Karpas-422 (cell line): ENCODE results near the gene PRELID3B. TPM values are rescaled to one million over a fixed set of nuclear protein-coding genes. Genes with fewer than 3 reads are reported as not detected.

Experiments used
- DNase-seq: peaks from one replicate; pipeline ENCODE4 v3.0.0-alpha.2; 2015
- H2AFZ ChIP-seq: fragments of 200-600 bp; sonication (generic); 2 replicates; pipeline ENCODE4 v1.6.1; 2014; ENCODE audit warnings: antibody characterized with exemption, low read length, mixed read lengths
- H3K27ac ChIP-seq: fragments of 200-600 bp; sonication (generic); 2 replicates; pipeline ENCODE4 v1.5.1; 2014; ENCODE audit warnings: mild to moderate bottlenecking, low read length, moderate library complexity
- H3K27me3 ChIP-seq: fragments of 200-600 bp; sonication (generic); 2 replicates; pipeline ENCODE4 v1.6.1; 2014; ENCODE audit warnings: low read length, mixed read lengths
- H3K36me3 ChIP-seq: fragments of 200-600 bp; sonication (generic); 2 replicates; pipeline ENCODE4 v1.6.1; 2014; ENCODE audit warnings: low read length, mixed read lengths; ENCODE audit not compliant: insufficient read depth
- H3K4me1 ChIP-seq: fragments of 200-600 bp; sonication (generic); 2 replicates; pipeline ENCODE4 v1.6.1; 2014; ENCODE audit warnings: mild to moderate bottlenecking, low read length, mixed read lengths
- H3K4me2 ChIP-seq: fragments of 200-600 bp; sonication (generic); 2 replicates; pipeline ENCODE4 v1.6.1; 2014; ENCODE audit warnings: low read length, low read depth, mild to moderate bottlenecking; ENCODE audit not compliant: poor library complexity, severe bottlenecking
- H3K4me3 ChIP-seq: fragments of 200-600 bp; sonication (generic); 2 replicates; pipeline ENCODE4 v1.5.1; 2014; ENCODE audit warnings: mild to moderate bottlenecking, antibody characterized with exemption, low read length, mixed read lengths
- H3K79me2 ChIP-seq: fragments of 200-600 bp; sonication (generic); 2 replicates; pipeline ENCODE4 v1.6.1; 2014; ENCODE audit warnings: mild to moderate bottlenecking, low read length, mixed read lengths
- H3K9ac ChIP-seq: fragments of 200-600 bp; sonication (generic); 2 replicates; pipeline ENCODE4 v1.6.0; 2014; ENCODE audit warnings: low read length
- H3K9me2 ChIP-seq: fragments of 200-600 bp; sonication (generic), shearing (Covaris generic); replicated peaks from 2 replicates; pipeline ENCODE4 v1.6.0; 2014; ENCODE audit warnings: mild to moderate bottlenecking, low read length, moderate library complexity; ENCODE audit not compliant: insufficient read depth
- H3K9me3 ChIP-seq: fragments of 300-700, 200-600 bp; sonication (generic); 2 replicates; pipeline ENCODE4 v1.6.1; 2014; ENCODE audit warnings: low read length, mixed read lengths
- H4K20me1 ChIP-seq: fragments of 200-600 bp; sonication (generic); 2 replicates; pipeline ENCODE4 v1.6.1; 2014; ENCODE audit warnings: mild to moderate bottlenecking, antibody characterized with exemption, low read length, low read depth; ENCODE audit not compliant: insufficient read depth
- total RNA-seq: library from RNA; depleted of rRNA; stranded (reverse); fragments of >200 nt; shearing (Covaris generic); gene quantifications from 2 replicates; pipeline ENCODE4 v1.2.3, GENCODE V29; 2014; ENCODE audit warnings: low replicate concordance; rRNA removed

Gene PRELID3B
- total RNA-seq, 1 experiment from 2014 or later = 271 TPM

DNA sequence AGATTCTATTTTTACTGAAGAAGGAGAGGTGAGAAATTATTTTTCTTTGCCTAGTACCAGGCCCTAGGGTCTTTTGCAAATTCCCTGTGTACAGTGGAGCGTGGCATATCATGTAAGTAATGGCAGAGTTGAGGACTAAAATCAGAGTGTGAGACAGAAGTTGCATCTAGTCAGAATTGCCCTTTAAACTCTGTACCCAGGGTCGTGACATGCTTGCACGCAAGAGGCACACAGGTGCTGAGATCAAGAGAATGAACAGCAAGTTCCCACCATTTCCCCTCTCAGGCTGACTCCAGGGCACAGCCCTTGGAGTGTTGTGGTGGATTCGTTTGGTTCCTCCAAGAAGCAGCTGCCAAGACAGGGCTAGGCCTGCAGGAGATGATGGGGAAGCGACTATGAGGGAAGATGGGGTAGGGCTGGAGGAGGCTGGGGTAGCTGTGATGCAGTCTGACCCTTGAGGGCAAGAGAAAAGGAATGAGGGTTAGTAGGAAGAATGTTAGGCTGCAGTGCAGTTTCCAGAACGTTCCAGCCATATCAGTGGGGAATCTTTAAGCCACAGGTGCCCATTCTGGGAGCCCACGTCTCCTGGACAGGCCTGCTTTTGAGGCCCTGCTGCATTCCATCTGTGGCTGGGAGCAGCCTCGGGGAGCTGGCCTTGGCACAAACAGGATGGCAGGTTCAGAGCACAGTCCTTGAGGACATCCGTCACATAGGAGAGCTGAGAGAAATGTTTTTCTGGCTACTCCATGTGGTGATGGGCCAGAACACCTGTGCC, 54.6 kb downstream of the PRELID3B start:
- no peak overlapping the region for H3K27ac ChIP-seq
- peaks cover 32% of the 10 kb centered on the region; the same call in 1 of the 2 replicates for H3K36me3 ChIP-seq
- no peak for DNase-seq

DNA sequence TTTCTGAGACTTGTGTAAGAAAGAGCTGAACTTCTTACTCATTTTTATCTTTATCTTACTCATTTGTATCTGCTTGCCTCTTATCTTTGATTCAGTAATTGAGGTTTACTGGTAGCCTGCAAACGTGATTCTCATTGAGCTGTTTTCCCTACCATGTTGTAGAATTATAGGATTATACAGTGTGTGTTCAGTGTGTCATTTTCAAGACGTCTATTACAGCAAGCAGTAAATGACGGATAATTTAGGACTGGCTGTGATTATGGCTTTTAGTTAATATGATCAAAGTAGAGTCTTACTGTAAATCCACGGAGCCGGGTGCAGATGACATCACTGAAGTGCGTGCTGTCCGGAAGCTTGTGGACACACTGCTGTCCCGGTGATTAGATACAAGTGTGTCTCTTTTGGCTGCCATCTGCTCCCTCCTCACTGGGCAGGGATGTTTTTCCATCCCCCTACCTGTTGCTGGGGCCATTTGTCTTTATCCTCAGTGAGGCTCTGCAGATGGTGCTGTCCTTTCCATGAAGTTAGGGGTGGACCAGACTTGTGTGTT, 55.5 kb downstream of the PRELID3B start:
- H3K4me2 ChIP-seq = no peak overlapping the region
- H3K9me2 ChIP-seq = no peaks in the 10 kb centered on the region
- H3K36me3 ChIP-seq = peaks cover 25% of the 10 kb centered on the region; the same call in 1 of the 2 replicates
- no peak overlapping the region for H3K27ac ChIP-seq
- no peaks in the 10 kb centered on the region for H4K20me1 ChIP-seq
- H3K27me3 ChIP-seq = no peaks in the 10 kb centered on the region
- H3K79me2 ChIP-seq = peaks cover 43% of the 10 kb centered on the region
- H3K9ac ChIP-seq = no peak overlapping the region
- peaks cover 25% of the 10 kb centered on the region for H3K4me1 ChIP-seq
- no peak overlapping the region for H2AFZ ChIP-seq
- no peaks in the 10 kb centered on the region for H3K9me3 ChIP-seq
- no peak for DNase-seq
- no peak overlapping the region for H3K4me3 ChIP-seq

More for the DNA sequence above, 54.6 kb downstream of the PRELID3B start:
- H3K4me1 ChIP-seq = peaks cover 17% of the 10 kb centered on the region
- H3K9ac ChIP-seq = no peak overlapping the region
- H3K9me2 ChIP-seq = no peaks in the 10 kb centered on the region
- no peak overlapping the region for H3K4me2 ChIP-seq
- H3K4me3 ChIP-seq = no peak overlapping the region
- H4K20me1 ChIP-seq = no peaks in the 10 kb centered on the region
- no peak overlapping the region for H2AFZ ChIP-seq
- H3K27me3 ChIP-seq = no peaks in the 10 kb centered on the region
- peaks cover 33% of the 10 kb centered on the region for H3K79me2 ChIP-seq
- no peaks in the 10 kb centered on the region for H3K9me3 ChIP-seq

DNA sequence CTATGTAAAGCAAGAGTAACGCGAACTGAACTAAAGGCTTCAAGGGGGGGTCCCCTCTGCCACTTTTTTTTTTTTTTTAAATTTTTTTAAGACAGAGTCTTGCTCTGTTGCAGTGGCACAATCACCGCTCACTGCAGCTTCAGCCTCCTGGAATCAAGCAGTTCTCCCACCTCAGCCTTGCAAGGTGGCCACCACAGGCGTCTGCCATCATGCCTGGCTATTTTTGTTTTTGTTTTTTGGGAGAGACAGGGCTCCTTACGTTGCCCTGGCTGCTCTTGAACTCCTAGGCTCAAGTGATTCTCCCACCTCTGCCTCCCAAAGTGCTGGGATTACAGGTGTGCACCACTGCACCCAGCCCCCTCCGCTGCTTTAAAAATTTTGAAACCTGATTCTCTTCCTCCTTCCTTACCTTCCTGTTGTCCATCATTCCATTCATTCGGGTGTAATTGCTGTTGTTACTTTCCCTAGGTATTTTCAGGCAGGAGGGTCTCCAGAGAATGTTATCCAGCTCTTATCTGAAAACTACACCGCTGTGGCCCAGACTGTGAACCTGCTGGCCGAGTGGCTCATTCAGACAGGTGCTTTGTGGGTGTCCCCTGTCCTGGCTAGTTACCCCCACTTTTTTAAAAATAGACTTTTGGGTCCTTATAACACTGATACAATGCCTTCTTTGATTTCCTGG, 56.2 kb downstream of the PRELID3B start:
- no peaks in the 10 kb centered on the region for H3K9me2 ChIP-seq
- H3K27ac ChIP-seq = no peak overlapping the region
- no peak for DNase-seq
- no peaks in the 10 kb centered on the region for H3K27me3 ChIP-seq
- H3K36me3 ChIP-seq = peaks cover 20% of the 10 kb centered on the region; the same call in 1 of the 2 replicates
- H4K20me1 ChIP-seq = no peaks in the 10 kb centered on the region
- H3K79me2 ChIP-seq = peaks cover 49% of the 10 kb centered on the region
- H3K4me2 ChIP-seq = no peak overlapping the region
- H3K9ac ChIP-seq = no peak overlapping the region
- no peaks in the 10 kb centered on the region for H3K9me3 ChIP-seq
- H3K4me1 ChIP-seq = peaks cover 25% of the 10 kb centered on the region
- no peak overlapping the region for H2AFZ ChIP-seq
- no peak overlapping the region for H3K4me3 ChIP-seq

DNA sequence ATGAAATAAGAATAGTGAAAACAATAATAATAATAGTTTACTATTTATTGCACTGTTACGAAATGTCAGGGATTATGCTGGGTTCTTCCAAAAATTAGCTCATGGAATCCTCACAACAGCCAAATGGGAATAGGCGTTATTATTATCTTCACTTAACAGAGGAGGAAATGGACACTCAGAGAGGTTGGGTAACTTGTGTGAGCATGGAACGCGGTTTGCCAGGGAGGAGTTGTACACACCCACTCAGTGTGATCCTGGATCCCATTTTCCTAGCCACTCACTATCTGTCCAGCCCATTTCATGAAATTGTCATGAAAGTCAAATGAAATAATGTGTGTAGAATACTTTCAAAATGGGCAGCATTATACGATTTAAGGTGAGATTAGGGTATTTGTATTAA, 56.9 kb downstream of the PRELID3B start:
- peaks cover 20% of the 10 kb centered on the region; the same call in 1 of the 2 replicates for H3K36me3 ChIP-seq

DNA sequence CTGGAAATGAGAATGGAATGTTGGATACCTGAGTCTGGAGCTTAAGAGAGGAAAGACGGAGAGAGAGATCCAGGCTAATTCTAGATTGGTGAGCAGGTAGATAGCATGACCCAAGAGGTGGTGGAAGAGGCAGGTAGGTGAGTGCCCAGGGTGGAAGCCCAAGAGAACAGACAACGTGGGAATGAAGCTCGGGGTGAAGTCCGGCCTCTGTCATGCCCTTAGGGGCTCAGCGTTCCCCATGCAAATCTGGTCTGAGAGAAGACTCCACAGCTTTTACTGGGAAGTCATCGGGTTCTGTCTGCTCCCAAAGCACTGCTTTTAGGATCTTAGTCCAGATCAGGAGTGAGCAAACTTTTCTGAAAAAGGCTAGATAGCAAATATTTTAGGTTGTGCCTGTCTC, 57.9 kb downstream of the PRELID3B start:
- Histone ChIP-seq H3K4me2 (peak overlapping the region; percentile 52), H3K4me3 (no peak overlapping the region), H2AFZ (no peak overlapping the region), H3K9me3 (no peaks in the 10 kb centered on the region), H4K20me1 (no peaks in the 10 kb centered on the region), H3K4me1 (peaks cover 28% of the 10 kb centered on the region), H3K79me2 (peaks cover 49% of the 10 kb centered on the region), H3K27ac (peak overlapping the region; percentile 46), H3K9me2 (no peaks in the 10 kb centered on the region), H3K36me3 (peaks cover 20% of the 10 kb centered on the region; the same call in 1 of the 2 replicates), H3K9ac (peak overlapping the region; percentile 48; the same call in 1 of the 2 replicates), H3K27me3 (no peaks in the 10 kb centered on the region)
- DNase-seq = no peak

More for the DNA sequence above, 56.9 kb downstream of the PRELID3B start:
- peaks cover 49% of the 10 kb centered on the region for H3K79me2 ChIP-seq
- no peaks in the 10 kb centered on the region for H4K20me1 ChIP-seq
- H3K27ac ChIP-seq = no peak overlapping the region
- no peak overlapping the region for H2AFZ ChIP-seq
- no peak overlapping the region for H3K9ac ChIP-seq
- no peaks in the 10 kb centered on the region for H3K9me3 ChIP-seq
- H3K4me2 ChIP-seq = no peak overlapping the region
- DNase-seq = no peak
- no peaks in the 10 kb centered on the region for H3K27me3 ChIP-seq
- H3K4me3 ChIP-seq = no peak overlapping the region
- H3K4me1 ChIP-seq = peaks cover 27% of the 10 kb centered on the region
- no peaks in the 10 kb centered on the region for H3K9me2 ChIP-seq

Other genes starting within 250 kb of the PRELID3B start
- 4.0 and 6.3 TPM in 2 replicates for gene GNAS-AS1, start 191.9 kb downstream of the PRELID3B start, total RNA-seq
- gene GNAS, start 190.1 kb downstream of the PRELID3B start, total RNA-seq = 600 and 624 TPM in 2 replicates
- 51.3 and 57.5 TPM in 2 replicates for gene NELFCD, start 61.5 kb downstream of the PRELID3B start, total RNA-seq
- 111 and 215 TPM in 2 replicates for gene CTSZ, start 35.5 kb downstream of the PRELID3B start, total RNA-seq
- gene TUBB1, start 23.4 kb downstream of the PRELID3B start, total RNA-seq = not detected in 2 replicates
- gene ATP5F1E, start 10.5 kb downstream of the PRELID3B start, total RNA-seq = 47.0 and 78.9 TPM in 2 replicates
- gene ZNF831, start 121.0 kb upstream of the PRELID3B start, total RNA-seq = 0.11 TPM in 1 of 2 replicates, not detected in the other